ENCODE measurements around the gene SCRN3. TPM values are rescaled to one million over a fixed set of nuclear protein-coding genes. Genes with fewer than 3 reads are reported as not detected.

Gene SCRN3
- total RNA-seq, 1 experiment from 2014 or later, result 26.4 TPM

GRCh38 chr2:174439950-174440349, 44.4 kb downstream of the SCRN3 start:
- Mint-ChIP-seq H3K9me3 (ENCODE audit: unreplicated experiment) (no peaks in the 10 kb centered on the region), H3K27me3 (ENCODE audit: insufficient read depth, unreplicated experiment) (no peaks in the 10 kb centered on the region), H3K27ac (ENCODE audit: unreplicated experiment) (no peak overlapping the region), H3K4me3 (ENCODE audit: unreplicated experiment) (no peak overlapping the region), H3K4me1 (ENCODE audit: low read depth, unreplicated experiment) (peaks cover 11% of the 10 kb centered on the region), H3K36me3 (ENCODE audit: insufficient read depth, unreplicated experiment) (peaks cover 9% of the 10 kb centered on the region)
- Histone ChIP-seq H3K4me3 (ENCODE audit: low read depth, low read length) (no peak overlapping the region), H3K36me3 (ENCODE audit: control insufficient read depth, insufficient read depth, low read length) (no peaks in the 10 kb centered on the region), H3K4me1 (peaks cover 12% of the 10 kb centered on the region), H3K27me3 (replicated peaks; ENCODE audit: control insufficient read depth, insufficient read depth, low read length) (no peaks in the 10 kb centered on the region), H3K9me3 (no peaks in the 10 kb centered on the region)
- CTCF ChIA-PET, result no interaction called here
- no TSS peak for BruUV-seq (replicated peaks)
- DNase-seq, result no peak
- TF ChIP-seq, protein P1, sequence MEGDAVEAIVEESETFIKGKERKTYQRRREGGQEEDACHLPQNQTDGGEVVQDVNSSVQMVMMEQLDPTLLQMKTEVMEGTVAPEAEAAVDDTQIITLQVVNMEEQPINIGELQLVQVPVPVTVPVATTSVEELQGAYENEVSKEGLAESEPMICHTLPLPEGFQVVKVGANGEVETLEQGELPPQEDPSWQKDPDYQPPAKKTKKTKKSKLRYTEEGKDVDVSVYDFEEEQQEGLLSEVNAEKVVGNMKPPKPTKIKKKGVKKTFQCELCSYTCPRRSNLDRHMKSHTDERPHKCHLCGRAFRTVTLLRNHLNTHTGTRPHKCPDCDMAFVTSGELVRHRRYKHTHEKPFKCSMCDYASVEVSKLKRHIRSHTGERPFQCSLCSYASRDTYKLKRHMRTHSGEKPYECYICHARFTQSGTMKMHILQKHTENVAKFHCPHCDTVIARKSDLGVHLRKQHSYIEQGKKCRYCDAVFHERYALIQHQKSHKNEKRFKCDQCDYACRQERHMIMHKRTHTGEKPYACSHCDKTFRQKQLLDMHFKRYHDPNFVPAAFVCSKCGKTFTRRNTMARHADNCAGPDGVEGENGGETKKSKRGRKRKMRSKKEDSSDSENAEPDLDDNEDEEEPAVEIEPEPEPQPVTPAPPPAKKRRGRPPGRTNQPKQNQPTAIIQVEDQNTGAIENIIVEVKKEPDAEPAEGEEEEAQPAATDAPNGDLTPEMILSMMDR (IDR thresholded peaks at IDR 0.05; ENCODE audit: insufficient read depth in 1 of 2, low read depth in 1 of 2, low read length in 1 of 2, severe bottlenecking in 1 of 2, unreplicated experiment in 1 of 2), result no peak
- intact Hi-C loops (cut with micrococcal nuclease; ENCODE audit: unreplicated experiment), result loop anchor here (10.0 kb wide), 1 partner anchor 95 kb away; no protein-coding TSS in a partner anchor
- POLR2A ChIA-PET, result no interaction called here

DNA sequence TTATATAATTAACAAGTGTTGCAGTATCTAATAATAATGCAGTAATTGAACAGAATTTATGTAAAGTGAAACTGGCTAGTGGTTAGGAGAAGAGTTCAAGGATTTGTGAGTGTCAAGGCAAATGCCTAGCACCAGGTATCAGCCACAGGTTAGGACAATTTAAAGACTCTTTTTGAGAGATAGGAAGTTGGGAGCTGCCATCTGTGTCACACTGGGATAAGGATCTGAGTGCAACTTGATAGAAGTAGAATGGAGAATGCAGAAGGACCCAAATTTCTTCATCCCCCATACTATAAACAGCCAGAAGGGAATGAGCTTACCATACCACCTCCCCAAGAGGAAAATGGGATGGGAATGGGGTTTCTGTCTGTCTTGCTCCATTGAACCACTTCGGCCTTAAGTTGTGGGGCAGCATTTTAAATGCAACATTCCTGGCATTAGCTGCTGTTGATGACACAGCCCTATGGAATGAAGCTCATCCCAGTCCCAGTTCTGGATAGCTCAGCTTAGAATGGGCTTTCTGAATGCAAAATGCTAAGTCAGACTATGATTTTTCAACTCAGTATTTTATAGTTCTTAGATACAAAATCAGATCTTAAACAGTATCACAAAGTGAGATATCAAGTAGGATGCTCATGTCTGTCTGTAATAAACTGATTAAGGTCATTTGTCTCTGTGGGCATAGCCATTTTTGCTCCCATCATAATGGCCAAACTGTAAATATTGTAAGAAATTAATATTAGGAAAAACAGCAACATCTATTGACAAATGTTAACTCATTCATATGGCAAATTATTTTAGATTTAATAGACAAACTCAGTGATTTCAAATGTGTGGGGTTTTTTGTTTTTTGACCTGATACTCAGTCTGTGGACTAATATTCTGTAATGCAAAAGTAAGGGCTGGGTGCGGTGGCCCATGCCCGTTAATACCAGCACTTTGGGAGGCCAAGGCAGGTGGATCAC, 47.3 kb downstream of the SCRN3 start:
- DNase-seq, result peak; percentile 43 to 59
- H3K4me3 Mint-ChIP-seq (ENCODE audit: unreplicated experiment), result no peak overlapping the region
- BruUV-seq (replicated peaks), result no TSS peak

DNA sequence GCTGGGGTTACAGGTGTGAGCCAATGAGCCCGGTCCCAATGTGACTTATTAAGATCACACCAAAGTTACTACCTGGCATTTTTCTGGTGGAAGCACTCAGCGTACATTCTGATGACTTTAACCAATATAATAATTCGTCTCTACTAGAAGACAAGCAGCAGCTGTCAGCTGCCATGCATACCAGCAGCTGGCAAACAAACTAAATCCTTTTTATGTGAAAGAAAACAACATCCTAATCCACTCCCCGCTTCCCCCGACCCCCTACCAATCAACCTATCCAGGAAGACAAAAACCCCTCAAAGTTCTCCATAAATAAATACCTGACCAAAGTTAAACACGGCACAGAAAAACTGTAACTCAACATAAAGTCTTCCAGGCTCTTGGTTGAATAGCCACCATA, 49.2 kb downstream of the SCRN3 start:
- no peaks in the 10 kb centered on the region for H3K9me3 Mint-ChIP-seq (ENCODE audit: unreplicated experiment)

More for the DNA sequence above, 47.3 kb downstream of the SCRN3 start:
- Histone ChIP-seq H3K4me1 (peaks cover 15% of the 10 kb centered on the region), H3K9me3 (no peaks in the 10 kb centered on the region), H3K27me3 (replicated peaks; ENCODE audit: control insufficient read depth, insufficient read depth, low read length) (no peaks in the 10 kb centered on the region), H3K4me3 (ENCODE audit: low read depth, low read length) (no peak overlapping the region), H3K36me3 (ENCODE audit: control insufficient read depth, insufficient read depth, low read length) (no peaks in the 10 kb centered on the region)
- ChIA-PET CTCF (interaction anchor here (0.6 to 1.2 kb wide), 4 partner anchors 17 to 93 kb away, joined by 3 to 4 read pairs (median 4); partner anchors contain the start of gene SCRN3), POLR2A (no interaction called here)
- H3K36me3 Mint-ChIP-seq (ENCODE audit: insufficient read depth, unreplicated experiment), result peaks cover 10% of the 10 kb centered on the region
- H3K9me3 Mint-ChIP-seq (ENCODE audit: unreplicated experiment), result no peaks in the 10 kb centered on the region
- H3K27me3 Mint-ChIP-seq (ENCODE audit: insufficient read depth, unreplicated experiment), result no peaks in the 10 kb centered on the region
- peak overlapping the region; percentile 69 for H3K27ac Mint-ChIP-seq (ENCODE audit: unreplicated experiment)
- TF ChIP-seq, protein P1 (IDR thresholded peaks at IDR 0.05; ENCODE audit: insufficient read depth in 1 of 2, low read depth in 1 of 2, low read length in 1 of 2, severe bottlenecking in 1 of 2, unreplicated experiment in 1 of 2), result peak in 1 of 2 experiments; percentile 15
- peaks cover 14% of the 10 kb centered on the region for H3K4me1 Mint-ChIP-seq (ENCODE audit: low read depth, unreplicated experiment)
- intact Hi-C loops (cut with micrococcal nuclease; ENCODE audit: unreplicated experiment), result loop anchor here (10.0 kb wide), 1 partner anchor 98 kb away; no protein-coding TSS in a partner anchor

More for the DNA sequence above, 49.2 kb downstream of the SCRN3 start:
- no peak overlapping the region for H3K4me3 ChIP-seq (ENCODE audit: low read depth, low read length)
- H3K36me3 ChIP-seq (ENCODE audit: control insufficient read depth, insufficient read depth, low read length), result no peaks in the 10 kb centered on the region
- H3K27me3 ChIP-seq (replicated peaks; ENCODE audit: control insufficient read depth, insufficient read depth, low read length), result no peaks in the 10 kb centered on the region
- TF ChIP-seq, protein P1 (IDR thresholded peaks at IDR 0.05; ENCODE audit: insufficient read depth in 1 of 2, low read depth in 1 of 2, low read length in 1 of 2, severe bottlenecking in 1 of 2, unreplicated experiment in 1 of 2), result no peak
- H3K4me1 Mint-ChIP-seq (ENCODE audit: low read depth, unreplicated experiment), result peaks cover 14% of the 10 kb centered on the region
- no peak overlapping the region for H3K27ac Mint-ChIP-seq (ENCODE audit: unreplicated experiment)
- H3K4me1 ChIP-seq, result peaks cover 15% of the 10 kb centered on the region
- H3K27me3 Mint-ChIP-seq (ENCODE audit: insufficient read depth, unreplicated experiment), result no peaks in the 10 kb centered on the region
- CTCF ChIA-PET, result no interaction called here
- no TSS peak for BruUV-seq (replicated peaks)
- H3K36me3 Mint-ChIP-seq (ENCODE audit: insufficient read depth, unreplicated experiment), result peaks cover 10% of the 10 kb centered on the region
- POLR2A ChIA-PET, result interaction anchor here (0.6 kb wide), 1 partner anchor 16 kb away, joined by 3 read pairs; no protein-coding TSS in a partner anchor
- no peak overlapping the region for H3K4me3 Mint-ChIP-seq (ENCODE audit: unreplicated experiment)
- intact Hi-C loops (cut with micrococcal nuclease; ENCODE audit: unreplicated experiment), result loop anchor here (10.0 kb wide), 1 partner anchor 100 kb away; no protein-coding TSS in a partner anchor
- no peaks in the 10 kb centered on the region for H3K9me3 ChIP-seq
- no peak for DNase-seq
